ENCODE results near the gene ZNF169.

ZNF169 gene

DNA sequence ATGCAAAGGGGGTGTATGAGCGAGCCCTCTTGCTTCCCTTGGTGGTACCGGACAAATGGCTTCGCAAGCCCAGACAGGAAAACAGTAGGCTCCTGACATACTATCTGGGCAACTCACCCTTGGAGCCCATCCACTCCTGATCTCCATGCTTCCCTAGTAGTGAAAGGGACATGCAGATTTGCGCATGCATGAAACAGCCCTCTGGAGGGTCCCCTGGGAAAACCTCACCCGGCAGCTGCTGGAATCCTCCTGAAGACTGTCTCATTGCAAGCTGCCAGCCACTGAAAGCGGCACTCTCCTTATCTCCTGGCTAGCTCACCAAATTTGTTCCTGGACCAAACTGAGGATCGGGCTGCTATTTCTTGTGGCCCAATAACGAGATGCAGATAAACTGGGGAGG lies 10.2 kb downstream of the ZNF169 start:
- ChIA-PET POLR2A (interaction anchor here (0.6 kb wide), 1 partner anchor 12 kb away, joined by 4 read pairs; no protein-coding TSS in a partner anchor), CTCF (interaction anchor here (0.6 kb wide), 2 partner anchors 165 to 245 kb away, joined by 4 to 6 read pairs; no protein-coding TSS in a partner anchor)
- H3K36me3 ChIP-seq (ENCODE audit: control insufficient read depth in 2 of 2, insufficient read depth in 1 of 2, low read length in 2 of 2): no peaks in the 10 kb centered on the region
- TF ChIP-seq ZNF664 (tag by site-specific recombination; IDR thresholded peaks at IDR 0.05): no peak
- TF ChIP-seq, protein P1, sequence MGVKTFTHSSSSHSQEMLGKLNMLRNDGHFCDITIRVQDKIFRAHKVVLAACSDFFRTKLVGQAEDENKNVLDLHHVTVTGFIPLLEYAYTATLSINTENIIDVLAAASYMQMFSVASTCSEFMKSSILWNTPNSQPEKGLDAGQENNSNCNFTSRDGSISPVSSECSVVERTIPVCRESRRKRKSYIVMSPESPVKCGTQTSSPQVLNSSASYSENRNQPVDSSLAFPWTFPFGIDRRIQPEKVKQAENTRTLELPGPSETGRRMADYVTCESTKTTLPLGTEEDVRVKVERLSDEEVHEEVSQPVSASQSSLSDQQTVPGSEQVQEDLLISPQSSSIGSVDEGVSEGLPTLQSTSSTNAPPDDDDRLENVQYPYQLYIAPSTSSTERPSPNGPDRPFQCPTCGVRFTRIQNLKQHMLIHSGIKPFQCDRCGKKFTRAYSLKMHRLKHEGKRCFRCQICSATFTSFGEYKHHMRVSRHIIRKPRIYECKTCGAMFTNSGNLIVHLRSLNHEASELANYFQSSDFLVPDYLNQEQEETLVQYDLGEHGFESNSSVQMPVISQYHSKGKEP (tag by site-specific recombination; IDR thresholded peaks at IDR 0.05): peak; percentile 85
- no peaks in the 10 kb centered on the region for H3K9me3 ChIP-seq (ENCODE audit: control insufficient read depth, insufficient read depth, low read depth, low read length)
- H3K27ac ChIP-seq (ENCODE audit: extremely low read depth, low read depth, low read length): no peak overlapping the region
- H3K4me1 ChIP-seq (ENCODE audit: control insufficient read depth, insufficient read depth, low read length): no peaks in the 10 kb centered on the region
- H3K4me3 ChIP-seq (ENCODE audit: low read depth, low read length): no peak overlapping the region

DNA sequence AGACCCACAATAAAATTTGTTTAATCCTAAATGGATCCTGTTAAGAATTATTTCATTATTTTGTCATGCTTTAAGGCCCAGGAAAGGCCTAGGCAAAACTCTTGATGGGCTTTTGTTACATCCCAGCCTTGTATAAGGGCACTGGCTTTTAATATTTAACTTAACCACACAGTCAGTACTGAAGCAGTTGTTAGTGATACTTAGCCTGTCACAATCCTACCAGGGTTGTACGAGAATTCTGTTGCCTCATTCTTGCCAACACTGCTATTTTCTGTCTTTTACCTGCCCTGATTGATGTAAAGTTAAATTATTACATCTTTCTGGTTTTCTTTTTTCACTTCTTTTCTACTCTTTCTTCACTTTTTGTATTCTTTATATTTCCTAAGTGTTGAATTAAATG lies 10.9 kb downstream of the ZNF169 start:
- Histone ChIP-seq H3K4me3 (ENCODE audit: low read depth, low read length) (no peak overlapping the region), H3K27ac (ENCODE audit: extremely low read depth, low read depth, low read length) (no peak overlapping the region), H3K4me1 (ENCODE audit: control insufficient read depth, insufficient read depth, low read length) (no peaks in the 10 kb centered on the region), H3K36me3 (ENCODE audit: control insufficient read depth in 2 of 2, insufficient read depth in 1 of 2, low read length in 2 of 2) (no peaks in the 10 kb centered on the region), H3K9me3 (ENCODE audit: control insufficient read depth, insufficient read depth, low read depth, low read length) (no peaks in the 10 kb centered on the region)
- ChIA-PET CTCF (no interaction called here), POLR2A (no interaction called here)
- TF ChIP-seq ZBTB21 (tag by site-specific recombination; IDR thresholded peaks at IDR 0.05): no peak
- TF ChIP-seq, protein P2, sequence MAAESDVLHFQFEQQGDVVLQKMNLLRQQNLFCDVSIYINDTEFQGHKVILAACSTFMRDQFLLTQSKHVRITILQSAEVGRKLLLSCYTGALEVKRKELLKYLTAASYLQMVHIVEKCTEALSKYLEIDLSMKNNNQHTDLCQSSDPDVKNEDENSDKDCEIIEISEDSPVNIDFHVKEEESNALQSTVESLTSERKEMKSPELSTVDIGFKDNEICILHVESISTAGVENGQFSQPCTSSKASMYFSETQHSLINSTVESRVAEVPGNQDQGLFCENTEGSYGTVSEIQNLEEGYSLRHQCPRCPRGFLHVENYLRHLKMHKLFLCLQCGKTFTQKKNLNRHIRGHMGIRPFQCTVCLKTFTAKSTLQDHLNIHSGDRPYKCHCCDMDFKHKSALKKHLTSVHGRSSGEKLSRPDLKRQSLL (tag by site-specific recombination; IDR thresholded peaks at IDR 0.05): no peak
- no peak for TF ChIP-seq ZNF600 (tag by site-specific recombination; IDR thresholded peaks at IDR 0.05)
- TF ChIP-seq ZNF514 (tag by site-specific recombination; IDR thresholded peaks at IDR 0.05): no peak
- TF ChIP-seq, protein P3, sequence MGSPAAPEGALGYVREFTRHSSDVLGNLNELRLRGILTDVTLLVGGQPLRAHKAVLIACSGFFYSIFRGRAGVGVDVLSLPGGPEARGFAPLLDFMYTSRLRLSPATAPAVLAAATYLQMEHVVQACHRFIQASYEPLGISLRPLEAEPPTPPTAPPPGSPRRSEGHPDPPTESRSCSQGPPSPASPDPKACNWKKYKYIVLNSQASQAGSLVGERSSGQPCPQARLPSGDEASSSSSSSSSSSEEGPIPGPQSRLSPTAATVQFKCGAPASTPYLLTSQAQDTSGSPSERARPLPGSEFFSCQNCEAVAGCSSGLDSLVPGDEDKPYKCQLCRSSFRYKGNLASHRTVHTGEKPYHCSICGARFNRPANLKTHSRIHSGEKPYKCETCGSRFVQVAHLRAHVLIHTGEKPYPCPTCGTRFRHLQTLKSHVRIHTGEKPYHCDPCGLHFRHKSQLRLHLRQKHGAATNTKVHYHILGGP (tag by site-specific recombination; IDR thresholded peaks at IDR 0.05): no peak
- no peak for TF ChIP-seq ZNF830 (tag by site-specific recombination; IDR thresholded peaks at IDR 0.05; ENCODE audit: low read depth)
- TF ChIP-seq, protein P4, sequence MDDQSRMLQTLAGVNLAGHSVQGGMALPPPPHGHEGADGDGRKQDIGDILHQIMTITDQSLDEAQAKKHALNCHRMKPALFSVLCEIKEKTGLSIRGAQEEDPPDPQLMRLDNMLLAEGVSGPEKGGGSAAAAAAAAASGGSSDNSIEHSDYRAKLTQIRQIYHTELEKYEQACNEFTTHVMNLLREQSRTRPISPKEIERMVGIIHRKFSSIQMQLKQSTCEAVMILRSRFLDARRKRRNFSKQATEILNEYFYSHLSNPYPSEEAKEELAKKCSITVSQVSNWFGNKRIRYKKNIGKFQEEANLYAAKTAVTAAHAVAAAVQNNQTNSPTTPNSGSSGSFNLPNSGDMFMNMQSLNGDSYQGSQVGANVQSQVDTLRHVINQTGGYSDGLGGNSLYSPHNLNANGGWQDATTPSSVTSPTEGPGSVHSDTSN (CRISPR knock-in tag; IDR thresholded peaks at IDR 0.05): no peak
- no peak for TF ChIP-seq SALL2 (tag by site-specific recombination; IDR thresholded peaks at IDR 0.05; ENCODE audit: borderline replicate concordance)
- TF ChIP-seq GLI4 (tag by site-specific recombination; IDR thresholded peaks at IDR 0.05): no peak
- TF ChIP-seq ZNF791 (tag by site-specific recombination; IDR thresholded peaks at IDR 0.05): no peak
- no peak for TF ChIP-seq GLIS1 (tag by site-specific recombination; IDR thresholded peaks at IDR 0.05)
- TF ChIP-seq ZSCAN16 (tag by site-specific recombination; IDR thresholded peaks at IDR 0.05): no peak
- TF ChIP-seq ZNF16 (tag by site-specific recombination; IDR thresholded peaks at IDR 0.05; ENCODE audit: low read depth): no peak
- TF ChIP-seq, protein P5, sequence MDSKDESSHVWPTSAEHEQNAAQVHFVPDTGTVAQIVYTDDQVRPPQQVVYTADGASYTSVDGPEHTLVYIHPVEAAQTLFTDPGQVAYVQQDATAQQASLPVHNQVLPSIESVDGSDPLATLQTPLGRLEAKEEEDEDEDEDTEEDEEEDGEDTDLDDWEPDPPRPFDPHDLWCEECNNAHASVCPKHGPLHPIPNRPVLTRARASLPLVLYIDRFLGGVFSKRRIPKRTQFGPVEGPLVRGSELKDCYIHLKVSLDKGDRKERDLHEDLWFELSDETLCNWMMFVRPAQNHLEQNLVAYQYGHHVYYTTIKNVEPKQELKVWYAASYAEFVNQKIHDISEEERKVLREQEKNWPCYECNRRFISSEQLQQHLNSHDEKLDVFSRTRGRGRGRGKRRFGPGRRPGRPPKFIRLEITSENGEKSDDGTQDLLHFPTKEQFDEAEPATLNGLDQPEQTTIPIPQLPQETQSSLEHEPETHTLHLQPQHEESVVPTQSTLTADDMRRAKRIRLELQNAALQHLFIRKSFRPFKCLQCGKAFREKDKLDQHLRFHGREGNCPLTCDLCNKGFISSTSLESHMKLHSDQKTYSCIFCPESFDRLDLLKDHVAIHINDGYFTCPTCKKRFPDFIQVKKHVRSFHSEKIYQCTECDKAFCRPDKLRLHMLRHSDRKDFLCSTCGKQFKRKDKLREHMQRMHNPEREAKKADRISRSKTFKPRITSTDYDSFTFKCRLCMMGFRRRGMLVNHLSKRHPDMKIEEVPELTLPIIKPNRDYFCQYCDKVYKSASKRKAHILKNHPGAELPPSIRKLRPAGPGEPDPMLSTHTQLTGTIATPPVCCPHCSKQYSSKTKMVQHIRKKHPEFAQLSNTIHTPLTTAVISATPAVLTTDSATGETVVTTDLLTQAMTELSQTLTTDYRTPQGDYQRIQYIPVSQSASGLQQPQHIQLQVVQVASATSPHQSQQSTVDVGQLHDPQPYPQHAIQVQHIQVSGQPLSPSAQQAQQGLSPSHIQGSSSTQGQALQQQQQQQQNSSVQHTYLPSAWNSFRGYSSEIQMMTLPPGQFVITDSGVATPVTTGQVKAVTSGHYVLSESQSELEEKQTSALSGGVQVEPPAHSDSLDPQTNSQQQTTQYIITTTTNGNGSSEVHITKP (tag by site-specific recombination; IDR thresholded peaks at IDR 0.05): no peak
- no peak for TF ChIP-seq ZNF658 (tag by site-specific recombination; IDR thresholded peaks at IDR 0.05)
- TF ChIP-seq, protein P6, sequence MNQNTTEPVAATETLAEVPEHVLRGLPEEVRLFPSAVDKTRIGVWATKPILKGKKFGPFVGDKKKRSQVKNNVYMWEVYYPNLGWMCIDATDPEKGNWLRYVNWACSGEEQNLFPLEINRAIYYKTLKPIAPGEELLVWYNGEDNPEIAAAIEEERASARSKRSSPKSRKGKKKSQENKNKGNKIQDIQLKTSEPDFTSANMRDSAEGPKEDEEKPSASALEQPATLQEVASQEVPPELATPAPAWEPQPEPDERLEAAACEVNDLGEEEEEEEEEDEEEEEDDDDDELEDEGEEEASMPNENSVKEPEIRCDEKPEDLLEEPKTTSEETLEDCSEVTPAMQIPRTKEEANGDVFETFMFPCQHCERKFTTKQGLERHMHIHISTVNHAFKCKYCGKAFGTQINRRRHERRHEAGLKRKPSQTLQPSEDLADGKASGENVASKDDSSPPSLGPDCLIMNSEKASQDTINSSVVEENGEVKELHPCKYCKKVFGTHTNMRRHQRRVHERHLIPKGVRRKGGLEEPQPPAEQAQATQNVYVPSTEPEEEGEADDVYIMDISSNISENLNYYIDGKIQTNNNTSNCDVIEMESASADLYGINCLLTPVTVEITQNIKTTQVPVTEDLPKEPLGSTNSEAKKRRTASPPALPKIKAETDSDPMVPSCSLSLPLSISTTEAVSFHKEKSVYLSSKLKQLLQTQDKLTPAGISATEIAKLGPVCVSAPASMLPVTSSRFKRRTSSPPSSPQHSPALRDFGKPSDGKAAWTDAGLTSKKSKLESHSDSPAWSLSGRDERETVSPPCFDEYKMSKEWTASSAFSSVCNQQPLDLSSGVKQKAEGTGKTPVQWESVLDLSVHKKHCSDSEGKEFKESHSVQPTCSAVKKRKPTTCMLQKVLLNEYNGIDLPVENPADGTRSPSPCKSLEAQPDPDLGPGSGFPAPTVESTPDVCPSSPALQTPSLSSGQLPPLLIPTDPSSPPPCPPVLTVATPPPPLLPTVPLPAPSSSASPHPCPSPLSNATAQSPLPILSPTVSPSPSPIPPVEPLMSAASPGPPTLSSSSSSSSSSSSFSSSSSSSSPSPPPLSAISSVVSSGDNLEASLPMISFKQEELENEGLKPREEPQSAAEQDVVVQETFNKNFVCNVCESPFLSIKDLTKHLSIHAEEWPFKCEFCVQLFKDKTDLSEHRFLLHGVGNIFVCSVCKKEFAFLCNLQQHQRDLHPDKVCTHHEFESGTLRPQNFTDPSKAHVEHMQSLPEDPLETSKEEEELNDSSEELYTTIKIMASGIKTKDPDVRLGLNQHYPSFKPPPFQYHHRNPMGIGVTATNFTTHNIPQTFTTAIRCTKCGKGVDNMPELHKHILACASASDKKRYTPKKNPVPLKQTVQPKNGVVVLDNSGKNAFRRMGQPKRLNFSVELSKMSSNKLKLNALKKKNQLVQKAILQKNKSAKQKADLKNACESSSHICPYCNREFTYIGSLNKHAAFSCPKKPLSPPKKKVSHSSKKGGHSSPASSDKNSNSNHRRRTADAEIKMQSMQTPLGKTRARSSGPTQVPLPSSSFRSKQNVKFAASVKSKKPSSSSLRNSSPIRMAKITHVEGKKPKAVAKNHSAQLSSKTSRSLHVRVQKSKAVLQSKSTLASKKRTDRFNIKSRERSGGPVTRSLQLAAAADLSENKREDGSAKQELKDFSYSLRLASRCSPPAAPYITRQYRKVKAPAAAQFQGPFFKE (tag by site-specific recombination; IDR thresholded peaks at IDR 0.05; ENCODE audit: borderline replicate concordance): no peak
- no peak for TF ChIP-seq ZNF473 (tag by site-specific recombination; IDR thresholded peaks at IDR 0.05)
- TF ChIP-seq ZBTB17 (tag by site-specific recombination; IDR thresholded peaks at IDR 0.05): no peak

All from HEK293 (cell line).